ENCODE results near the gene SHC1.

The SHC1 gene

GRCh38 chr1:154957091-154957657 is 13.4 kb downstream of the SHC1 start:
- DNase-seq, result no peak

- DNase-seq, result no peak
These were observed 14.0 kb downstream of the SHC1 start for GRCh38 chr1:154956544-154956941.

GRCh38 chr1:154955718-154956543 is 14.6 kb downstream of the SHC1 start, which contains the start of gene PBXIP1:
Gene PBXIP1, minus strand, starts transcription at chr1:154956099. Its CDS starts 2,378 bp downstream, at chr1:154953721.
- DNase-seq, result peak; percentile 89

GRCh38 chr1:154955039-154955717 is 15.4 kb downstream of the SHC1 start:
- DNase-seq, result no peak

- no peak for DNase-seq
These were observed 16.0 kb downstream of the SHC1 start for GRCh38 chr1:154954541-154954940.

- no peak for DNase-seq
These were observed 16.9 kb downstream of the SHC1 start for GRCh38 chr1:154953611-154954038.

GRCh38 chr1:154952664-154953063 is 17.9 kb downstream of the SHC1 start:
- DNase-seq, result no peak

- no peak for DNase-seq
These were observed 18.5 kb downstream of the SHC1 start for GRCh38 chr1:154951901-154952657.

GRCh38 chr1:154948079-154948478 is 22.5 kb downstream of the SHC1 start:
- no peak for DNase-seq

GRCh38 chr1:154945962-154946850 is 24.3 kb downstream of the SHC1 start:
- no peak for DNase-seq

GRCh38 chr1:154945160-154945961 is 25.2 kb downstream of the SHC1 start:
- DNase-seq, result no peak

- no peak for DNase-seq
These were observed 26.0 kb downstream of the SHC1 start for GRCh38 chr1:154944401-154945159.

GRCh38 chr1:154943649-154944400 is 26.7 kb downstream of the SHC1 start:
- no peak for DNase-seq

- no peak for DNase-seq
These were observed 29.1 kb downstream of the SHC1 start for GRCh38 chr1:154941333-154942013.

GRCh38 chr1:154940651-154941194 is 29.8 kb downstream of the SHC1 start:
- no peak for DNase-seq

- DNase-seq, result no peak
These were observed 30.4 kb downstream of the SHC1 start for GRCh38 chr1:154940213-154940560.

- DNase-seq, result no peak
These were observed 31.7 kb downstream of the SHC1 start for GRCh38 chr1:154938604-154939399.

Data from right kidney (tissue), 1 donor.